OCI-LY7 (cell line): ENCODE data around the gene PRRT1B. TPM values are rescaled to one million over a fixed set of nuclear protein-coding genes. Genes with fewer than 3 reads are reported as not detected.
A peak's percentile ranks its signal among the peaks of the same experiment; 100 is the strongest.

Experiments used
- BruUV-seq: library from RNA; stranded (reverse); fragments of 400-500 nt; replicated peaks from 2 replicates; lab custom pipeline; 2021; lab: Mats Ljungman, UMichigan
- CTCF ChIA-PET: fragments of 300-600 bp; sonication (Branson Sonifier 250); formaldehyde crosslinking; loops from one replicate; lab custom pipeline; 2022; ENCODE audit warnings: antibody characterized with exemption; ENCODE audit not compliant: unreplicated experiment; lab: Charles Lee
- POLR2A ChIA-PET: fragments of 300-600 bp; sonication (Branson Sonifier 250); formaldehyde crosslinking; loops from one replicate; lab custom pipeline; 2022; ENCODE audit warnings: antibody characterized with exemption; lab: Charles Lee
- DNase-seq: peaks from one replicate; pipeline ENCODE4 v3.0.0-alpha.2; 2015; ENCODE audit warnings: low spot score
- H2AFZ ChIP-seq: fragments of 200-600 bp; sonication (generic), shearing (Covaris generic); 2 replicates; pipeline ENCODE4 v1.6.1; 2014; ENCODE audit warnings: mild to moderate bottlenecking, antibody characterized with exemption, low read length, moderate library complexity
- H3K27ac ChIP-seq: fragments of 200-600 bp; sonication (generic); 2 replicates; pipeline ENCODE4 v1.5.1; 2014; ENCODE audit warnings: mixed run types, low read depth, mild to moderate bottlenecking, moderate library complexity, low read length, inconsistent platforms; ENCODE audit not compliant: poor library complexity, severe bottlenecking
- H3K36me3 ChIP-seq: fragments of 200-600 bp; sonication (generic); 2 replicates; pipeline ENCODE4 v1.6.1; 2014; ENCODE audit warnings: mild to moderate bottlenecking, antibody characterized with exemption, low read length, moderate library complexity, mixed read lengths; ENCODE audit not compliant: insufficient read depth
- H3K4me1 ChIP-seq: fragments of 200-600 bp; sonication (generic); 2 replicates; pipeline ENCODE4 v1.5.1; 2014; ENCODE audit warnings: mild to moderate bottlenecking, low read length; ENCODE audit not compliant: insufficient read depth, poor library complexity, severe bottlenecking
- H3K4me2 ChIP-seq: fragments of 200-600 bp; sonication (generic); 2 replicates; pipeline ENCODE4 v1.6.1; 2014; ENCODE audit warnings: mild to moderate bottlenecking, low read length
- H3K4me3 ChIP-seq: fragments of 200-600 bp; sonication (generic); 2 replicates; pipeline ENCODE4 v1.5.1; 2014; ENCODE audit warnings: mild to moderate bottlenecking, low read depth, low read length; ENCODE audit not compliant: poor library complexity, severe bottlenecking
- H3K79me2 ChIP-seq: fragments of 200-600 bp; sonication (generic); 2 replicates; pipeline ENCODE4 v1.6.1; 2016; ENCODE audit warnings: low read depth, mild to moderate bottlenecking, low read length, moderate library complexity, mixed read lengths; ENCODE audit not compliant: insufficient read depth
- H3K9me2 ChIP-seq: fragments of 200-600 bp; sonication (generic); 2 replicates; pipeline ENCODE4 v1.6.1; 2016; ENCODE audit warnings: mild to moderate bottlenecking, low read length, mixed read lengths; ENCODE audit not compliant: insufficient read depth
- H3K9me3 ChIP-seq: fragments of 200-600 bp; sonication (generic); 2 replicates; pipeline ENCODE4 v1.6.1; 2014; ENCODE audit warnings: mild to moderate bottlenecking, mixed run types, low read length, mixed read lengths
- H4K20me1 ChIP-seq: fragments of 200-600 bp; sonication (generic); 2 replicates; pipeline ENCODE4 v1.6.1; 2014; ENCODE audit warnings: mild to moderate bottlenecking, antibody characterized with exemption, low read length, moderate library complexity, mixed read lengths; ENCODE audit not compliant: insufficient read depth
- CTCF ChIP-seq: fragments of 200-600 bp; sonication (generic); conservative IDR thresholded peaks from 2 replicates; pipeline ENCODE4 v1.5.1; 2014; ENCODE audit warnings: mild to moderate bottlenecking, antibody characterized with exemption, low read length, moderate library complexity, mixed read lengths
- EZH2phosphoT487 ChIP-seq: fragments of 200-600 bp; sonication (generic); IDR thresholded peaks from 2 replicates; pipeline ENCODE4 v1.6.1; 2018; ENCODE audit warnings: low read depth, borderline replicate concordance, mild to moderate bottlenecking, mixed run types, antibody characterized with exemption, low read length, moderate library complexity, mixed read lengths
- intact Hi-C: fragments of 100-400 bp; cut with micrococcal nuclease; formaldehyde crosslinking; loops from one replicate; pipeline ENCODE4 v1.10.0; 2022; ENCODE audit not compliant: unreplicated experiment
- total RNA-seq, 2 experiments: library from RNA; depleted of rRNA in 1 of 2; stranded (reverse); fragments of >200 nt in 1 of 2; shearing (Covaris generic) in 1 of 2; gene quantifications; 2 replicates each; pipeline ENCODE4 v1.2.3, GENCODE V29; 2014 to 2022

The PRRT1B gene
- total RNA-seq, 2 experiments from 2014 or later: not detected

- ChIA-PET POLR2A (interaction anchor here (1.0 kb wide), 1 partner anchor 10 kb away, joined by 3 read pairs; no protein-coding TSS in a partner anchor), CTCF (no interaction called here)
- no TSS peak for BruUV-seq
Observed at GRCh38 chr9:131502781-131503625, 42.3 kb upstream of the PRRT1B start, which contains the start of gene POMT1. POMT1 (plus strand) TSS chr9:131502918; CDS start chr9:131504219, 1,301 bp downstream.

GRCh38 chr9:131503626-131504465 lies 41.5 kb upstream of the PRRT1B start:
- ChIA-PET CTCF (interaction anchor here (0.5 kb wide), 1 partner anchor 59 kb away, joined by 5 read pairs; no protein-coding TSS in a partner anchor), POLR2A (interaction anchor here (1.0 kb wide), 1 partner anchor 9 kb away, joined by 3 read pairs; no protein-coding TSS in a partner anchor)
- Histone ChIP-seq H3K79me2 (no peaks in the 10 kb centered on the region), H3K4me1 (no peaks in the 10 kb centered on the region), H3K9me2 (no peaks in the 10 kb centered on the region), H3K4me2 (peak overlapping the region; percentile 28; the same call in 1 of the 2 replicates), H3K36me3 (peaks cover 30% of the 10 kb centered on the region), H3K4me3 (no peak overlapping the region), H4K20me1 (no peaks in the 10 kb centered on the region), H2AFZ (no peak overlapping the region), H3K27ac (no peak overlapping the region), H3K9me3 (no peaks in the 10 kb centered on the region)
- DNase-seq: no peak
- no peak for TF ChIP-seq CTCF
- TF ChIP-seq EZH2phosphoT487: no peak
- intact Hi-C loops: no loop called here
- no TSS peak for BruUV-seq

More at GRCh38 chr9:131502781-131503625, 42.3 kb upstream of the PRRT1B start, which contains the start of gene POMT1:
- intact Hi-C loops: no loop called here
- H3K9me3 ChIP-seq: no peaks in the 10 kb centered on the region
- H3K4me1 ChIP-seq: no peaks in the 10 kb centered on the region
- no peaks in the 10 kb centered on the region for H3K79me2 ChIP-seq
- no peak within 1 kb of the TSS for H3K4me3 ChIP-seq
- no peak for DNase-seq
- H4K20me1 ChIP-seq: no peaks in the 10 kb centered on the region
- no peaks in the 10 kb centered on the region for H3K9me2 ChIP-seq
- no peak within 1 kb of the TSS for H2AFZ ChIP-seq
- H3K36me3 ChIP-seq: peaks cover 35% of the 10 kb centered on the region
- H3K27ac ChIP-seq: no peak within 1 kb of the TSS
- TF ChIP-seq EZH2phosphoT487: no peak
- no peak for TF ChIP-seq CTCF
- peak within 1 kb of the TSS; percentile 28; the same call in 1 of the 2 replicates for H3K4me2 ChIP-seq
